22Rv1 (cell line): Measurements from ENCODE around the gene ICAM5.

Experiments used
- CTCF ChIP-seq: fragments of 450-650 bp; IDR thresholded peaks from 2 replicates; pipeline ENCODE4 v1.5.1; 2017; ENCODE audit warnings: mild to moderate bottlenecking
- ZFX ChIP-seq: fragments of 450-650 bp; IDR thresholded peaks from 2 replicates; pipeline ENCODE4 v1.6.1; 2017; ENCODE audit warnings: antibody characterized with exemption, borderline replicate concordance

DNA sequence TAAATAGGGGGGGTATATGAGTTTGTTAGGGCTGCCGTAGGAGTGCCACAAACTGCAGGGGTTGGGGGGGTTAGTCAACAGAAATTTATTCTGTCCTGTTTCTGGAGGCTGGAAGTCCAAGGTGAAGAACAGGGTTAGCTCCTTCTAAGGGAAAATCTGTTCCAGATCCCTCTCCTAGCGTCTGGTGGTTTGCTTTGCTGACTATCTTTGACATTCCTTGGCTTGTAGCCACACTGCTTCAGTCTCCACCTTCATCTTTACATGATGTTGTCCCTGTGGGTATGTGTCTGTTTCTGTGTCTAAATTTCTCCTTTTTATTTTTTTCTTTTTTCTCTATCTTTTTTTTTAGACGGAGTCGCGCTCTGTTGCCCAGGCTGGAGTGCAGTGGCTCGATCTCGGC is 27.0 kb upstream of the ICAM5 start:
- TF ChIP-seq CTCF (no peak), ZFX (no peak)
